OCI-LY1 (cell line): ENCODE measurements around the gene CAPN15.

Experiments used
- EZH2 ChIP-seq: fragments of 200-600 bp; sonication (generic), shearing (Covaris generic); IDR thresholded peaks from 2 replicates; pipeline ENCODE4 v1.8.0; 2017; ENCODE audit warnings: borderline replicate concordance, mixed run types, mild to moderate bottlenecking, antibody characterized with exemption, low read length, moderate library complexity, mixed read lengths
- TF ChIP-seq, protein P1 (sequence below): fragments of 200-600 bp; sonication (generic), shearing (Covaris generic); IDR thresholded peaks from 2 replicates; pipeline ENCODE4 v1.5.1; 2017; ENCODE audit warnings: mild to moderate bottlenecking, antibody characterized with exemption, low read length, moderate library complexity, mixed read lengths

DNA sequence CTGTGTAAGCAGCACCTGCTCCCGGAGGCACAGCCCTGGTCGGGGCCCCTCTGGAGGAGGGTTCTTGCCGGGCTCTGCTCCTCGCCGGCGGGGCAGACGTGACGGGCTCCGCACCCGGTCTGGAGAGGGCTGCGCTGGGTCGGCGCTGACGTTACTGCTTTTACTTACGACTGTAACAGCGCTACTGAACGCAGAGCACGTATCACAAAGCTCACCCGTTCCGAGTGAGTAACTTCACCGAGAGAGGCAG is 61.1 kb downstream of the CAPN15 start:
- TF ChIP-seq, protein P1, sequence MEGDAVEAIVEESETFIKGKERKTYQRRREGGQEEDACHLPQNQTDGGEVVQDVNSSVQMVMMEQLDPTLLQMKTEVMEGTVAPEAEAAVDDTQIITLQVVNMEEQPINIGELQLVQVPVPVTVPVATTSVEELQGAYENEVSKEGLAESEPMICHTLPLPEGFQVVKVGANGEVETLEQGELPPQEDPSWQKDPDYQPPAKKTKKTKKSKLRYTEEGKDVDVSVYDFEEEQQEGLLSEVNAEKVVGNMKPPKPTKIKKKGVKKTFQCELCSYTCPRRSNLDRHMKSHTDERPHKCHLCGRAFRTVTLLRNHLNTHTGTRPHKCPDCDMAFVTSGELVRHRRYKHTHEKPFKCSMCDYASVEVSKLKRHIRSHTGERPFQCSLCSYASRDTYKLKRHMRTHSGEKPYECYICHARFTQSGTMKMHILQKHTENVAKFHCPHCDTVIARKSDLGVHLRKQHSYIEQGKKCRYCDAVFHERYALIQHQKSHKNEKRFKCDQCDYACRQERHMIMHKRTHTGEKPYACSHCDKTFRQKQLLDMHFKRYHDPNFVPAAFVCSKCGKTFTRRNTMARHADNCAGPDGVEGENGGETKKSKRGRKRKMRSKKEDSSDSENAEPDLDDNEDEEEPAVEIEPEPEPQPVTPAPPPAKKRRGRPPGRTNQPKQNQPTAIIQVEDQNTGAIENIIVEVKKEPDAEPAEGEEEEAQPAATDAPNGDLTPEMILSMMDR: no peak
- TF ChIP-seq EZH2: no peak
